HepG2 (cell line): Measurements from ENCODE around the gene FBXO10. TPM values are rescaled to one million over a fixed set of nuclear protein-coding genes. Genes with fewer than 3 reads are reported as not detected.
A peak's percentile ranks its signal among the peaks of the same experiment; 100 is the strongest.

ENCODE experiments used
- CBFB ChIP-seq: sonication (generic); formaldehyde crosslinking; IDR thresholded peaks from 2 replicates; pipeline ENCODE4 v1.4.0; 2020; ENCODE audit warnings: missing genetic modification reagents
- FOXC1 ChIP-seq: sonication (generic); formaldehyde crosslinking; IDR thresholded peaks from 2 replicates; pipeline ENCODE4 v1.8.0; 2022; ENCODE audit warnings: mild to moderate bottlenecking, missing genetic modification reagents, borderline replicate concordance
- GATAD1 ChIP-seq: IDR thresholded peaks from 2 replicates; pipeline ENCODE4 v1.6.1; 2016; ENCODE audit warnings: missing genetic modification reagents, missing compliant biosample characterization
- GTF2F1 ChIP-seq: fragments of 150-350 bp; IDR thresholded peaks from 2 replicates; pipeline ENCODE4 v1.6.1; 2014; ENCODE audit warnings: low read length
- MED8 ChIP-seq: sonication (generic); formaldehyde crosslinking; IDR thresholded peaks from 2 replicates; pipeline ENCODE4 v1.8.1; 2023; ENCODE audit warnings: mild to moderate bottlenecking, missing genetic modification reagents; ENCODE audit not compliant: insufficient replicate concordance
- MTA1 ChIP-seq: sonication (generic); formaldehyde crosslinking; IDR thresholded peaks from 2 replicates; pipeline ENCODE4 v1.4.0; 2020; ENCODE audit warnings: missing genetic modification reagents, mild to moderate bottlenecking, borderline replicate concordance
- NFRKB ChIP-seq: fragments of 450-650 bp; IDR thresholded peaks from 2 replicates; pipeline ENCODE4 v1.6.1; 2017
- ZBTB3 ChIP-seq: sonication (generic); formaldehyde crosslinking; IDR thresholded peaks from 2 replicates; pipeline ENCODE4 v1.4.0; 2020; ENCODE audit warnings: low read depth, mild to moderate bottlenecking, moderate library complexity, missing genetic modification reagents, borderline replicate concordance
- ZBTB7A ChIP-seq: sonication (generic); formaldehyde crosslinking; IDR thresholded peaks from 2 replicates; pipeline ENCODE4 v1.8.0; 2022; ENCODE audit warnings: mild to moderate bottlenecking, missing genetic modification reagents
- ZFP36L2 ChIP-seq: sonication (generic); formaldehyde crosslinking; IDR thresholded peaks from 2 replicates; pipeline ENCODE4 v1.4.0; 2020; ENCODE audit warnings: missing genetic modification reagents
- ZNF263 ChIP-seq: sonication (generic); formaldehyde crosslinking; IDR thresholded peaks from 2 replicates; pipeline ENCODE4 v1.4.0; 2020; ENCODE audit warnings: missing genetic modification reagents
- ZNF333 ChIP-seq: sonication (generic); formaldehyde crosslinking; IDR thresholded peaks from 2 replicates; pipeline ENCODE4 v1.4.0; 2020; ENCODE audit warnings: mild to moderate bottlenecking, missing genetic modification reagents, borderline replicate concordance
- ZNF598 ChIP-seq: sonication (generic); formaldehyde crosslinking; IDR thresholded peaks from 2 replicates; pipeline ENCODE4 v1.5.1; 2020; ENCODE audit warnings: mild to moderate bottlenecking, missing genetic modification reagents, borderline replicate concordance
- ZNF891 ChIP-seq: sonication (generic); formaldehyde crosslinking; IDR thresholded peaks from 2 replicates; pipeline ENCODE4 v1.5.0; 2020; ENCODE audit warnings: mild to moderate bottlenecking, missing genetic modification reagents
- polyA plus RNA-seq, 8 experiments: library from polyadenylated mRNA; depleted of rRNA in 3 of 8; stranded (reverse) in 7 of 8; unstranded in 1 of 8; fragments of >200 nt; fragmentation: Illumina TruSeq in 4 of 8; extraction: Trizol in 4 of 8; gene quantifications; 2 replicates each; pipeline versions ENCODE4 v1.2.1 to v1.2.3, GENCODE V29; 2011 to 2016; ENCODE audit warnings: low read depth in 4 of 8, missing spikeins in 1 of 8, mixed read lengths in 1 of 8; ENCODE audit not compliant: insufficient read depth in 1 of 8
- total RNA-seq, 5 experiments: library from RNA; depleted of rRNA; stranded (reverse); fragments of >200 nt; fragmentation: Illumina TruSeq; extraction: Trizol; gene quantifications; 2 replicates each; pipeline ENCODE4 v1.2.3, GENCODE V29; 2016; ENCODE audit warnings: low read depth in 1 of 5
- TF ChIP-seq, protein P1 (sequence below): sonication (generic); formaldehyde crosslinking; conservative IDR thresholded peaks from 2 replicates; pipeline ENCODE4 v1.8.0; 2022; ENCODE audit warnings: mild to moderate bottlenecking, moderate library complexity, missing genetic modification reagents
- TF ChIP-seq, protein P2 (sequence below): sonication (generic); formaldehyde crosslinking; IDR thresholded peaks from 2 replicates; pipeline ENCODE4 v1.4.0; 2020; ENCODE audit warnings: missing genetic modification reagents
- TF ChIP-seq, protein P3 (sequence below): sonication (generic); formaldehyde crosslinking; IDR thresholded peaks from 2 replicates; pipeline ENCODE4 v1.5.1; 2020; ENCODE audit warnings: mild to moderate bottlenecking, missing genetic modification reagents, borderline replicate concordance
- TF ChIP-seq, protein P4 (sequence below): sonication (generic); formaldehyde crosslinking; conservative IDR thresholded peaks from 2 replicates; pipeline ENCODE4 v1.8.0; 2022; ENCODE audit warnings: low read depth, missing genetic modification reagents

Gene FBXO10
- total and polyA plus RNA-seq, 2 of the 13 experiments (the other 11 are each of a cell fraction or from before 2014, with no cell fraction given), result 3.1 to 5.1 TPM

DNA sequence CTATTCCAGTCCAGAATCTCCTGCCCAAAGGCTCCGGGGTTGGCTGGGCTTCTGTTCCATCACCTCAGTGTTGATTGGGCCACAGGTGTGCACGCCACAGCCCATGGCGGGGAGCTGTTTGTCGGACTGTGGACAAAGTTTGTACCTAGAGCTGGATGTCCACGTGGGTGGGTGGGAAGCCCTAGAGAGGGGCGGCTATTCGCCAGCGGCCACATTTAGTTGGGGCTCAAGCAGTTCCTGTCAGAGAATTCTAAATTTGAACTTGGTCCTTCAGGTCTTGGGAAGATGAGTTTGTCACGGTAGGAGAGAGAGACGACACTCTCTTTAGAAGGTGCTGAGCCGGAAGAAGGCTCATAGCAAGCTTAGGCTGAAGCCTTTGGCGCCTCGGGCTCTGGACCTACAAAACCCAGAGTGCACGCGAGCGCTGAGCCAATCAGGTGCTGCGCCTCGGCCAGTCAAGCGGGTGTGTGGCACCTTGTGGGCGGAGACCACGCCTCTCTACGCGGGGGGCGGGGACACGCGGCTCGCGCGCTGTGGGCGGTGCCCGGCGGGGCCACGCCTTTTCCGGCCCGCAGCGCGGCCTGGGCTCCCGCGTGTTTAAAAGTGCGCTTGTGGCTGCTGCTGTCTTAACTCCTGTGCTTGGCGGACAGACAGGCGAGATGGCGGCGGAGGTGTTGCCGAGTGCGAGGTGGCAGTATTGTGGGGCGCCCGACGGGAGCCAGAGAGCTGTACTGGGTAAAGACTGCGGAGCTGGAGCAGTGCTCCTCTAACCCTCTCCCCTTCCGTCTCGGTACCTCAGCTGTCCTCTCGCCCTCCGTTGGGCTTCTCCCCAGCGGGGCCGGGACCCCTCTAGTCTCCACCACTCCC lies 90.6 kb downstream of the FBXO10 start, which contains the start of gene POLR1E (continued):
- TF ChIP-seq, protein P1, sequence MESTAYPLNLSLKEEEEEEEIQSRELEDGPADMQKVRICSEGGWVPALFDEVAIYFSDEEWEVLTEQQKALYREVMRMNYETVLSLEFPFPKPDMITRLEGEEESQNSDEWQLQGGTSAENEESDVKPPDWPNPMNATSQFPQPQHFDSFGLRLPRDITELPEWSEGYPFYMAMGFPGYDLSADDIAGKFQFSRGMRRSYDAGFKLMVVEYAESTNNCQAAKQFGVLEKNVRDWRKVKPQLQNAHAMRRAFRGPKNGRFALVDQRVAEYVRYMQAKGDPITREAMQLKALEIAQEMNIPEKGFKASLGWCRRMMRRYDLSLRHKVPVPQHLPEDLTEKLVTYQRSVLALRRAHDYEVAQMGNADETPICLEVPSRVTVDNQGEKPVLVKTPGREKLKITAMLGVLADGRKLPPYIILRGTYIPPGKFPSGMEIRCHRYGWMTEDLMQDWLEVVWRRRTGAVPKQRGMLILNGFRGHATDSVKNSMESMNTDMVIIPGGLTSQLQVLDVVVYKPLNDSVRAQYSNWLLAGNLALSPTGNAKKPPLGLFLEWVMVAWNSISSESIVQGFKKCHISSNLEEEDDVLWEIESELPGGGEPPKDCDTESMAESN (CRISPR knock-in tag), result peak; percentile 63
- TF ChIP-seq, protein P2, sequence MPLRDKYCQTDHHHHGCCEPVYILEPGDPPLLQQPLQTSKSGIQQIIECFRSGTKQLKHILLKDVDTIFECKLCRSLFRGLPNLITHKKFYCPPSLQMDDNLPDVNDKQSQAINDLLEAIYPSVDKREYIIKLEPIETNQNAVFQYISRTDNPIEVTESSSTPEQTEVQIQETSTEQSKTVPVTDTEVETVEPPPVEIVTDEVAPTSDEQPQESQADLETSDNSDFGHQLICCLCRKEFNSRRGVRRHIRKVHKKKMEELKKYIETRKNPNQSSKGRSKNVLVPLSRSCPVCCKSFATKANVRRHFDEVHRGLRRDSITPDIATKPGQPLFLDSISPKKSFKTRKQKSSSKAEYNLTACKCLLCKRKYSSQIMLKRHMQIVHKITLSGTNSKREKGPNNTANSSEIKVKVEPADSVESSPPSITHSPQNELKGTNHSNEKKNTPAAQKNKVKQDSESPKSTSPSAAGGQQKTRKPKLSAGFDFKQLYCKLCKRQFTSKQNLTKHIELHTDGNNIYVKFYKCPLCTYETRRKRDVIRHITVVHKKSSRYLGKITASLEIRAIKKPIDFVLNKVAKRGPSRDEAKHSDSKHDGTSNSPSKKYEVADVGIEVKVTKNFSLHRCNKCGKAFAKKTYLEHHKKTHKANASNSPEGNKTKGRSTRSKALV (CRISPR knock-in tag), result no peak; the same call in 1 of the 2 replicates
- TF ChIP-seq ZFP36L2 (CRISPR knock-in tag) (no peak), GTF2F1 (no peak), CBFB (CRISPR knock-in tag) (no peak), NFRKB (no peak), GATAD1 (CRISPR knock-in tag) (peak; percentile 61), FOXC1 (peak; percentile 22; the same call in 1 of the 2 replicates), ZNF263 (CRISPR knock-in tag) (peak; percentile 57), ZNF891 (CRISPR knock-in tag) (0 out of 2 replicates have a peak, but pooled peaks have one; percentile 28), ZBTB7A (CRISPR knock-in tag) (peak; percentile 33; the same call in 1 of the 2 replicates), ZNF333 (CRISPR knock-in tag) (peak; percentile 46; the same call in 1 of the 2 replicates), ZBTB3 (no peak), MTA1 (CRISPR knock-in tag) (peak; percentile 60; the same call in 1 of the 2 replicates), MED8 (CRISPR knock-in tag) (peak; percentile 74), ZNF598 (CRISPR knock-in tag) (peak; percentile 32; the same call in 1 of the 2 replicates)
- TF ChIP-seq, protein P3, sequence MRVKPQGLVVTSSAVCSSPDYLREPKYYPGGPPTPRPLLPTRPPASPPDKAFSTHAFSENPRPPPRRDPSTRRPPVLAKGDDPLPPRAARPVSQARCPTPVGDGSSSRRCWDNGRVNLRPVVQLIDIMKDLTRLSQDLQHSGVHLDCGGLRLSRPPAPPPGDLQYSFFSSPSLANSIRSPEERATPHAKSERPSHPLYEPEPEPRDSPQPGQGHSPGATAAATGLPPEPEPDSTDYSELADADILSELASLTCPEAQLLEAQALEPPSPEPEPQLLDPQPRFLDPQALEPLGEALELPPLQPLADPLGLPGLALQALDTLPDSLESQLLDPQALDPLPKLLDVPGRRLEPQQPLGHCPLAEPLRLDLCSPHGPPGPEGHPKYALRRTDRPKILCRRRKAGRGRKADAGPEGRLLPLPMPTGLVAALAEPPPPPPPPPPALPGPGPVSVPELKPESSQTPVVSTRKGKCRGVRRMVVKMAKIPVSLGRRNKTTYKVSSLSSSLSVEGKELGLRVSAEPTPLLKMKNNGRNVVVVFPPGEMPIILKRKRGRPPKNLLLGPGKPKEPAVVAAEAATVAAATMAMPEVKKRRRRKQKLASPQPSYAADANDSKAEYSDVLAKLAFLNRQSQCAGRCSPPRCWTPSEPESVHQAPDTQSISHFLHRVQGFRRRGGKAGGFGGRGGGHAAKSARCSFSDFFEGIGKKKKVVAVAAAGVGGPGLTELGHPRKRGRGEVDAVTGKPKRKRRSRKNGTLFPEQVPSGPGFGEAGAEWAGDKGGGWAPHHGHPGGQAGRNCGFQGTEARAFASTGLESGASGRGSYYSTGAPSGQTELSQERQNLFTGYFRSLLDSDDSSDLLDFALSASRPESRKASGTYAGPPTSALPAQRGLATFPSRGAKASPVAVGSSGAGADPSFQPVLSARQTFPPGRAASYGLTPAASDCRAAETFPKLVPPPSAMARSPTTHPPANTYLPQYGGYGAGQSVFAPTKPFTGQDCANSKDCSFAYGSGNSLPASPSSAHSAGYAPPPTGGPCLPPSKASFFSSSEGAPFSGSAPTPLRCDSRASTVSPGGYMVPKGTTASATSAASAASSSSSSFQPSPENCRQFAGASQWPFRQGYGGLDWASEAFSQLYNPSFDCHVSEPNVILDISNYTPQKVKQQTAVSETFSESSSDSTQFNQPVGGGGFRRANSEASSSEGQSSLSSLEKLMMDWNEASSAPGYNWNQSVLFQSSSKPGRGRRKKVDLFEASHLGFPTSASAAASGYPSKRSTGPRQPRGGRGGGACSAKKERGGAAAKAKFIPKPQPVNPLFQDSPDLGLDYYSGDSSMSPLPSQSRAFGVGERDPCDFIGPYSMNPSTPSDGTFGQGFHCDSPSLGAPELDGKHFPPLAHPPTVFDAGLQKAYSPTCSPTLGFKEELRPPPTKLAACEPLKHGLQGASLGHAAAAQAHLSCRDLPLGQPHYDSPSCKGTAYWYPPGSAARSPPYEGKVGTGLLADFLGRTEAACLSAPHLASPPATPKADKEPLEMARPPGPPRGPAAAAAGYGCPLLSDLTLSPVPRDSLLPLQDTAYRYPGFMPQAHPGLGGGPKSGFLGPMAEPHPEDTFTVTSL (CRISPR knock-in tag), result peak; percentile 30; the same call in 1 of the 2 replicates
- TF ChIP-seq, protein P4, sequence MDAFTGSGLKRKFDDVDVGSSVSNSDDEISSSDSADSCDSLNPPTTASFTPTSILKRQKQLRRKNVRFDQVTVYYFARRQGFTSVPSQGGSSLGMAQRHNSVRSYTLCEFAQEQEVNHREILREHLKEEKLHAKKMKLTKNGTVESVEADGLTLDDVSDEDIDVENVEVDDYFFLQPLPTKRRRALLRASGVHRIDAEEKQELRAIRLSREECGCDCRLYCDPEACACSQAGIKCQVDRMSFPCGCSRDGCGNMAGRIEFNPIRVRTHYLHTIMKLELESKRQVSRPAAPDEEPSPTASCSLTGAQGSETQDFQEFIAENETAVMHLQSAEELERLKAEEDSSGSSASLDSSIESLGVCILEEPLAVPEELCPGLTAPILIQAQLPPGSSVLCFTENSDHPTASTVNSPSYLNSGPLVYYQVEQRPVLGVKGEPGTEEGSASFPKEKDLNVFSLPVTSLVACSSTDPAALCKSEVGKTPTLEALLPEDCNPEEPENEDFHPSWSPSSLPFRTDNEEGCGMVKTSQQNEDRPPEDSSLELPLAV (CRISPR knock-in tag), result no peak
